Midbrain (tissue), 1 donor: ENCODE data around the gene RYR1.
"Not testable (repeated sequence)": the region's sequence is repeated elsewhere in the genome, so short reads cannot be mapped to it uniquely, and the experiment has no call there.

Source experiments
- DNase-seq: peaks from one replicate; lab custom pipeline; 2025; lab: John Stamatoyannopoulos, UW

Gene RYR1

DNA sequence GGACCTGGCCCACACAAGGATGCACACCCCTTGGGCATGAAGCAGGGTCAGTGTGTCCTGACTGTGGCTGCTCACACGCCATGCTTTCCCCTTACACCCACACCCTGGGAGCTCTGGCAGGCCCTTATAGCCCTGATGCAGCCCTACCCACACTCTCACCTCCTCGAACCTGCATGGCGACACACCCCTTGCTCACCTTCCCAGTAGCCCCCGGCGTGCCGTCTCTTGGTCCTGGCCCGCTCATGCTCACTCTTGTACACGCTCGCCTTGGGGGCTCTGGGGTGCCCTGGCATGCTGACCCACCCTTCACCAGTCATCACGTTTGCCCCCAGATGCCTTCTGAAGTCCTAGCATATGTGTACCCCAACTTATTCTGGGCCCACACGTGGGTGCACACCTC, 128.2 kb downstream of the RYR1 start:
- no peak for DNase-seq

- DNase-seq, result no peak
Measured at GRCh38 chr19:38562096-38562495, 128.6 kb downstream of the RYR1 start.

GRCh38 chr19:38563475-38563874, 130.0 kb downstream of the RYR1 start:
- no peak for DNase-seq

DNA sequence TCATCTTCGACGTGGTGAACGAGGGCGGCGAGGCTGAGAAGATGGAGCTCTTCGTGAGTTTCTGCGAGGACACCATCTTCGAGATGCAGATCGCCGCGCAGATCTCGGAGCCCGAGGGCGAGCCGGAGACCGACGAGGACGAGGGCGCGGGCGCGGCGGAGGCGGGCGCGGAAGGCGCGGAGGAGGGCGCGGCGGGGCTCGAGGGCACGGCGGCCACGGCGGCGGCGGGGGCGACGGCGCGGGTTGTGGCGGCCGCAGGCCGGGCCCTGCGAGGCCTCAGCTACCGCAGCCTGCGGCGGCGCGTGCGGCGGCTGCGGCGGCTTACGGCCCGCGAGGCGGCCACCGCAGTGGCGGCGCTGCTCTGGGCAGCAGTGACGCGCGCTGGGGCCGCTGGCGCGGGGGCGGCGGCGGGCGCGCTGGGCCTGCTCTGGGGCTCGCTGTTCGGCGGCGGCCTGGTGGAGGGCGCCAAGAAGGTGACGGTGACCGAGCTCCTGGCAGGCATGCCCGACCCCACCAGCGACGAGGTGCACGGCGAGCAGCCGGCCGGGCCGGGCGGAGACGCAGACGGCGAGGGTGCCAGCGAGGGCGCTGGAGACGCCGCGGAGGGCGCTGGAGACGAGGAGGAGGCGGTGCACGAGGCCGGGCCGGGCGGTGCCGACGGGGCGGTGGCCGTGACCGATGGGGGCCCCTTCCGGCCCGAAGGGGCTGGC, 131.6 kb downstream of the RYR1 start:
- no peak for DNase-seq

- DNase-seq, result no peak
Measured at GRCh38 chr19:38565691-38566105, 132.2 kb downstream of the RYR1 start.

GRCh38 chr19:38569368-38569983, 136.0 kb downstream of the RYR1 start:
- no peak for DNase-seq

GRCh38 chr19:38571682-38572081, 138.2 kb downstream of the RYR1 start:
- no peak for DNase-seq

DNA sequence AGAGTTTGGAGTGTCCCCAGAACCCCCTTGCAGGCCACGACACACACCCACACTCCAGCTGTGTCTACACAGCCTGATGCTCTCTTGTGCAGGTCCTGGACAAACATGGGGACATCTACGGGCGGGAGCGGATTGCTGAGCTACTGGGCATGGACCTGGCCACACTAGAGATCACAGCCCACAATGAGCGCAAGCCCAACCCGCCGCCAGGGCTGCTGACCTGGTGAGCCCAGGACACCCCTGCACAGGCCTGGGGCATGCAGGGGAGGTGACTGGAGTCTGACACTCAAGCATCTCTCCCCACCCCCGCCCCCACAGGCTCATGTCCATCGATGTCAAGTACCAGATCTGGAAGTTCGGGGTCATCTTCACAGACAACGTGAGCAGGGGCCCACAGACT, 144.3 kb downstream of the RYR1 start:
- no peak for DNase-seq

- DNase-seq, result not testable (repeated sequence)
Measured at GRCh38 chr19:38579304-38579703, 145.8 kb downstream of the RYR1 start.

DNA sequence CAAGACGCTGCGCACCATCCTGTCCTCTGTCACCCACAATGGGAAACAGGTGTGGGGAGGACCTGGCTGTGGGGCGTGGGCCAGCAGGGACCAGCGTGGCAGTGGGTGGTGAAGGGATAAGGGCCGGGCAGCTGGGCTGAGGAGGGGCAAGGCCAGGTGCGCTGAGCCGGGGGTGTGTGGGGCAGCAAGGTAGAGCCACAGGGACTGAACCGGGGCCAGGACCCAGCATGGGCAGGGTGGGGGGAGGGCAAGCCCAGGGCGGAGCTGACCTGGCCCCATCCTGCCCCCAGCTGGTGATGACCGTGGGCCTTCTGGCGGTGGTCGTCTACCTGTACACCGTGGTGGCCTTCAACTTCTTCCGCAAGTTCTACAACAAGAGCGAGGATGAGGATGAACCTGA, 146.6 kb downstream of the RYR1 start:
- DNase-seq, result no peak

DNA sequence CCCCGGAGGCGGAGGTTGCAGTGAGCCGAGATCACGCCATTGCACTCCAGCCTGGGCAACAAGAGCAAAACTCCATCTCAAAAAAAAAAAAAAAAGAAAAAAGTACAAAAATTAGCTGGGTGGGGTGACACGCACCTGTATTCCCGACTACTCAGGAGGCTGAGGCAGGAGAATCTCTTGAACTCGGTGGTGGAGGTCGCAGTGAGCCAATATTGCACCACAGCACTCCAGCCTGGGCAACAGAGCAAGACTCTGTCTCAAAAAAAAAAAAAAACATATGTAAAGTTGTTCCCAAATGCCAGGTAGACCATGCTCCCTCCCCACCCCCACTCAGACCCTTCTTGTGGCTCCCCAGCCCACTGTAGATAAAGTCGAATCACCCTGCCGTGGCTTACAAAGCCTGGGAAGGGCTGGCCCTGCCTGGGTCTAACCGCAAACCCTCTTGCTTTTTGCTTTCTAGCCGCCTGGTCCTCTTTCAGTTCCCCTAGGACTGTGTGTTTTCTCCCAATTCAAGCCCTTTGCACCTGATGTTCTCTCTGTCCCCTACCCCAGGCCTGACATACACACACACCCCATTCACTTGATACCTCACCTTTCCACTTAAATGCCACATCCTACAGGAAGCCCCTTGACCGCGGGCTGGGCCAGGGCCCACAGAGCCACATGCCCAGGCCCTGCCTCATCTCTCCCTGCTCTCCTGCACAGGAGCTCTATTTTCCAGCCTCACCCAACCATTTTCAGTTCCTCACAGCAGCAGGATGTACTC, 149.9 kb downstream of the RYR1 start:
- no peak for DNase-seq

GRCh38 chr19:38583985-38584305, 150.5 kb downstream of the RYR1 start:
- no peak for DNase-seq

DNA sequence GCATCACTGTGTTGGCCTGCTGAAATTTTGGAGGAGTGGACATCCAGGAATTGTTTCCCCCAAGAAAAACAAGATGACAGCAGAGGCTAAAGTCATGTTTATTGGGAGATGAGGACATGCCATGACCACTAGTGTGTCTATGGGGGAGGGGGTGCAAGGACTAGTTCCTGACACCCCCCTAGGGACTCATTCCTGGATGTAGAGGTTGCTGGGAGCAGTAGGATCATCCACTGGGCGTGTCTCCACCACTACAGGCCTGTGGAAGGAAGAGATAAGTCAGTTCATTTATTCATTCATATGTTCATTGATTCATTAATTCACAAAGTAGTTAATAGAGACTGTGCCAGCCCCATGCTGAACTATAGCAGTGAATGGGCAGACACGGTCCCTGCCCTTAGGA, 154.1 kb downstream of the RYR1 start:
- no peak for DNase-seq

- no peak for DNase-seq
Measured at GRCh38 chr19:38588041-38588440, 154.6 kb downstream of the RYR1 start.

DNA sequence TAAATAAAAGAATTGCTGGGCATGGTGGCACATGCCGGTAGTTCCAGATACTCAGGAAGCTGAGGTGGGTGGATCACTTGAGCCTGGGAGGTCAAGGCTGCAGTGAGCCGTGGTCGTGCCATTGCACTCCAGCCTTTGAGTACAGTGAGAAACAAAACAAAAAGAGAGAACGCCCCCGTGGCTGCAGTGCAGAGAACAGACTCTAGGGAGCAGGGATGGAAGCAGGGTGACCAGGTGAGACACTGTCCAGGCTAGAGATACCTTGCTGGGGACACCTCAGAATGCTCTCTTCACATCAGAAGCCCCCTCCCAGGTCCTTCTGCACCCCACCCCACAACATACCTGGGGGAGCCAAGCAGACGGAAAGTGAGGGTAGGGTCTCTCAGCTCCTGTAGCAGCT, 159.4 kb downstream of the RYR1 start:
- no peak for DNase-seq

- DNase-seq, result no peak
Measured at GRCh38 chr19:38596057-38596981, 162.8 kb downstream of the RYR1 start.

GRCh38 chr19:38597075-38597474, 163.6 kb downstream of the RYR1 start:
- DNase-seq, result no peak

- no peak for DNase-seq
Measured at GRCh38 chr19:38599722-38600121, 166.2 kb downstream of the RYR1 start.

DNA sequence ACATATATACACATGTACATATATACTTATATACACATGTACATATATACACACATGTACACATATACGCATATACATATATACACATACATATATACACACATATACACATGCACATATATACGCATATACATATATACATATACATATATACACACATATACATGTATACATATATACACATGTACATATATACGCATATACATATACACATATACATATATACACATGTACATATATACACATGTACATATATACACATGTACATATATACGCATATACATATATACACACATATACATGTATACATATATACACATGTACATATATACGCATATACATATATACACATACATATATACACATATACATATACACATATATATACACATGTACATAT, 169.4 kb downstream of the RYR1 start:
- not testable (repeated sequence) for DNase-seq

DNA sequence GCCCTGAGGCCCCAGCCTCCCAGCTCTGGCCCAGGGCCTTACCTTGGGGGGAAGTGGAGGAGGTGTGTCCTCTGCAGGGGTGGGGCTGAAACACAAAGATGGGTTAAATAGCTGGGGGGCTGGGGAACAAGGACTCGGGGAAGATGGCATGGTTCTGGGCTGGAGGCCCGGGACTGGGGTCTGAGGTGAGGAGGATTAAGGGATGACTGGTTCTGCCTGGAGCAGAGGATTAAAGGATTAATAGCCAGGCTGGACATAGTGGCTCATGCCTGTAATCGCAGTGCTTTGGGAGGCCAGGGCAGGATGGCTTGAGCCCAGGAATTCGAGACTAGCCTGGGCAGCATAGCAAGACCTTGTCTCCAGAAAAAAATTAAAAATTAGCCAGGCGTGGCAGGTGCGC, 172.6 kb downstream of the RYR1 start:
- DNase-seq, result no peak

DNA sequence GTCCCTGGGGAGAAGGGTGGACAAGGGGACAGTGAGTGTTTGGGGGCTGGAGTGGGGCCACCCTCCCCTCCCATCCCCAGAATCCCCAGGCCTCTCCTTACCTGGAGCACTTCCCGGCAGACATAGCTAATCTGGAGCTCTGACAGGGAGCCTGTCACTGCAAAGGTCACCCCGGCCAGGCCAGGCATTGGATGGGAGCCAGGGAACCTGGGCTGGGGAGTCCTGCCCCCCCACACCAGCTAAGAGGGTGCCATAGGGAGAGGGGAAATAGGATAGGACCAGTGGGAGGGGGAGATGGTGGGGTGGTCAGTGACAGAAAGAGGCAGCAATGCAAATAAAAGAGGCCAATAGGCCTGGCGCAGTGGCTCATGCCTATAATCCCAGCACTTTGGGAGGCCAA, 180.8 kb downstream of the RYR1 start:
- no peak for DNase-seq

DNA sequence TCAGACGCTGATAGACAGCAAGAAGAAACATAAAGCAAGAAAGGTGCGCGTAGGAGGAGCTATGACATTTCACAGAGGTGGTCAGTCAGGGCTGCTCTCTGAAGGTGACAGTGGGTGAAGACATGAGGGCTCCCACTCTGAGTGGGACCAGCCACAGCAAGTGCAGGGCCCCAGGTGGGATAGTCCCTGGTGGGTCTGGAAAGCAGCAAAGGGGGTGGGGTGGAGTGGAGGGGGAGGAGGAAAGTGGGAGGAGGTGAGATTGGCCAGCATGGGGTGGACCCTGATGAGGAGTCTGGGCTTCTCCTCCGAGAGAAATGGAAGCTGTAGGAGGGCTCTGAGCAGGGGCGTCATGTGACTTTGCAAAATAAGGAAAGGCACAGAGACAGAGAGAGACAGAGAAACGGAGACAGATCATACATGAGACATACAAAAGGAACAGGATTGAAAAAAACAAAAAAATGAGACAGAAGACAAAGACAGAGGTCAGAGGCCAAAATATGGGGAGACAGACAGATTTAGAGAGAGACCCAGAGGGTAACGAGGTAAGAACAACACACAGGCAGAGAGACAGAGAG, 181.6 kb downstream of the RYR1 start:
- DNase-seq, result no peak
